Glutamatergic neuron (in vitro differentiated cells): Measurements from ENCODE around the gene THAP10. TPM values are rescaled to one million over a fixed set of nuclear protein-coding genes. Genes with fewer than 3 reads are reported as not detected.
A peak's percentile ranks its signal among the peaks of the same experiment; 100 is the strongest.

ENCODE experiments used
- DNase-seq: peaks from one replicate; pipeline ENCODE4 v3.0.0; 2022
- H3K27ac Mint-ChIP-seq: one replicate; pipeline ENCODE4 v1.8.0; 2020; ENCODE audit warnings: mild to moderate bottlenecking, mixed read lengths, inconsistent platforms; ENCODE audit not compliant: unreplicated experiment
- H3K27me3 Mint-ChIP-seq: one replicate; pipeline ENCODE4 v1.8.0; 2020; ENCODE audit warnings: mild to moderate bottlenecking, moderate library complexity, mixed read lengths, inconsistent platforms; ENCODE audit not compliant: unreplicated experiment
- H3K36me3 Mint-ChIP-seq: one replicate; pipeline ENCODE4 v1.8.0; 2020; ENCODE audit warnings: mild to moderate bottlenecking, mixed read lengths, inconsistent platforms; ENCODE audit not compliant: unreplicated experiment
- H3K4me1 Mint-ChIP-seq: one replicate; pipeline ENCODE4 v1.8.0; 2020; ENCODE audit warnings: mild to moderate bottlenecking, low read depth, mixed read lengths, inconsistent platforms; ENCODE audit not compliant: unreplicated experiment
- H3K4me3 Mint-ChIP-seq: one replicate; pipeline ENCODE4 v1.8.0; 2020; ENCODE audit warnings: mild to moderate bottlenecking, mixed read lengths, inconsistent platforms; ENCODE audit not compliant: unreplicated experiment
- H3K9me3 Mint-ChIP-seq: one replicate; pipeline ENCODE4 v1.8.0; 2020; ENCODE audit warnings: mild to moderate bottlenecking, moderate library complexity, mixed read lengths, inconsistent platforms; ENCODE audit not compliant: unreplicated experiment
- total RNA-seq: library from RNA; stranded (reverse); fragmentation: NEBNext Ultra II Directional; extraction: Animal tissue kit (Norgen Biotek cat#: 25700); gene quantifications from one replicate; pipeline ENCODE4 v1.2.1, GENCODE V29; 2021; ENCODE audit not compliant: unreplicated experiment
- TF ChIP-seq, protein P1 (sequence below): fragments of 200-600 bp; sonication (generic); IDR thresholded peaks from one replicate; pipeline ENCODE4 v1.5.0; 2021; ENCODE audit not compliant: partially characterized antibody, unreplicated experiment

The THAP10 gene
- total RNA-seq, 1 donor from 2014 or later, result 3.3 TPM

DNA sequence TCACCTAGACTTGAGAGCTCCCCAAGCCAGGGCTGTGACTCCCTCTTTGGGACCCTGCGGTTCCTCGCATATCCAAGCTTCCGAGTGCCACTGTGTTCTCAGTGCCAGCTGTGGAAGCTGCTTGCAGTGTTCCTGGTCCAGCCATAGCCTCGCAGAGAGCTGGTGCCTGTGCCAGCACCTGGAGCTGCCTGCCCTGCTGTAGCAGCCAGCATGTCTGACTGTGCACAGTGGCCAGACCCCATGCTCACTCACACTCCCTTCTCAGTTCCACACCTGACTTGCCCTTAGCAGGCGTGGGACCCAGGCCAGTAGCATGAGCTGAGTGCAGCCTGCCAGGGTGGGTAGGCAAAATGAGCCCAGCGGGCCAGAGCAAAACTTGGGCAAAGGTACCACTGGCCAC, 25.7 kb upstream of the THAP10 start:
- TF ChIP-seq, protein P1, sequence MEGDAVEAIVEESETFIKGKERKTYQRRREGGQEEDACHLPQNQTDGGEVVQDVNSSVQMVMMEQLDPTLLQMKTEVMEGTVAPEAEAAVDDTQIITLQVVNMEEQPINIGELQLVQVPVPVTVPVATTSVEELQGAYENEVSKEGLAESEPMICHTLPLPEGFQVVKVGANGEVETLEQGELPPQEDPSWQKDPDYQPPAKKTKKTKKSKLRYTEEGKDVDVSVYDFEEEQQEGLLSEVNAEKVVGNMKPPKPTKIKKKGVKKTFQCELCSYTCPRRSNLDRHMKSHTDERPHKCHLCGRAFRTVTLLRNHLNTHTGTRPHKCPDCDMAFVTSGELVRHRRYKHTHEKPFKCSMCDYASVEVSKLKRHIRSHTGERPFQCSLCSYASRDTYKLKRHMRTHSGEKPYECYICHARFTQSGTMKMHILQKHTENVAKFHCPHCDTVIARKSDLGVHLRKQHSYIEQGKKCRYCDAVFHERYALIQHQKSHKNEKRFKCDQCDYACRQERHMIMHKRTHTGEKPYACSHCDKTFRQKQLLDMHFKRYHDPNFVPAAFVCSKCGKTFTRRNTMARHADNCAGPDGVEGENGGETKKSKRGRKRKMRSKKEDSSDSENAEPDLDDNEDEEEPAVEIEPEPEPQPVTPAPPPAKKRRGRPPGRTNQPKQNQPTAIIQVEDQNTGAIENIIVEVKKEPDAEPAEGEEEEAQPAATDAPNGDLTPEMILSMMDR, result no peak
- no peak overlapping the region for H3K27ac Mint-ChIP-seq
- no peaks in the 10 kb centered on the region for H3K4me1 Mint-ChIP-seq

DNA sequence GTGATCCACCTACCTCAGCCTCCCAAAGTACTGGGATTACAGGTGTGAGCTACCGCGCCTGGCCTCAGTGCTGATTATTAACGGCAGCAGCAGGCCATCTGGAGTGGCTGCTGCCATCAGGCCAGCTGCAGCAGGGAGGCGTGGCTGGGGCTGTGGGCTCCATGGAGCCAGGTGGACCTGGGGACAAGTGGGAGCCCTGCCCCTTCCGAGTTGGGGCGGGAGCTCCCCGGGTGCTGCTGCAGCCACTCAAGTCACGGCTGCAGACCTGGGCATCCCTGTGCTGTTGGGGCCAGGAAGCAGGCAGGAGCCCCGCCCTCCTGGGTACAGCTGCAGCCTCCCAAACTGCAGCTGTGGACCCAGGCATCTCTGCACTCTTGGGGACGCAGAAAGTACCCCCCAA, 24.3 kb upstream of the THAP10 start:
- Mint-ChIP-seq H3K4me3 (no peak overlapping the region), H3K27ac (no peak overlapping the region), H3K9me3 (no peaks in the 10 kb centered on the region), H3K27me3 (no peaks in the 10 kb centered on the region), H3K36me3 (no peaks in the 10 kb centered on the region), H3K4me1 (no peaks in the 10 kb centered on the region)
- no peak for DNase-seq
- TF ChIP-seq, protein P1, result no peak

More for the DNA sequence above, 25.7 kb upstream of the THAP10 start:
- Mint-ChIP-seq H3K36me3 (no peaks in the 10 kb centered on the region), H3K4me3 (no peak overlapping the region), H3K27me3 (no peaks in the 10 kb centered on the region), H3K9me3 (no peaks in the 10 kb centered on the region)
- no peak for DNase-seq

GRCh38 chr15:70912187-70912586, 20.0 kb upstream of the THAP10 start:
- no peak overlapping the region for H3K27ac Mint-ChIP-seq
- no peak for DNase-seq
- TF ChIP-seq, protein P1, result no peak
- no peaks in the 10 kb centered on the region for H3K4me1 Mint-ChIP-seq
- H3K27me3 Mint-ChIP-seq, result no peaks in the 10 kb centered on the region
- H3K4me3 Mint-ChIP-seq, result no peak overlapping the region
- H3K36me3 Mint-ChIP-seq, result peaks cover 13% of the 10 kb centered on the region
- peaks cover 4% of the 10 kb centered on the region for H3K9me3 Mint-ChIP-seq

- Mint-ChIP-seq H3K36me3 (peaks cover 22% of the 10 kb centered on the region), H3K27ac (no peak overlapping the region), H3K27me3 (no peaks in the 10 kb centered on the region), H3K9me3 (peaks cover 4% of the 10 kb centered on the region), H3K4me1 (no peaks in the 10 kb centered on the region), H3K4me3 (no peak overlapping the region)
- TF ChIP-seq, protein P1, result no peak
- no peak for DNase-seq
These were observed 18.7 kb upstream of the THAP10 start for GRCh38 chr15:70910958-70911357.

DNA sequence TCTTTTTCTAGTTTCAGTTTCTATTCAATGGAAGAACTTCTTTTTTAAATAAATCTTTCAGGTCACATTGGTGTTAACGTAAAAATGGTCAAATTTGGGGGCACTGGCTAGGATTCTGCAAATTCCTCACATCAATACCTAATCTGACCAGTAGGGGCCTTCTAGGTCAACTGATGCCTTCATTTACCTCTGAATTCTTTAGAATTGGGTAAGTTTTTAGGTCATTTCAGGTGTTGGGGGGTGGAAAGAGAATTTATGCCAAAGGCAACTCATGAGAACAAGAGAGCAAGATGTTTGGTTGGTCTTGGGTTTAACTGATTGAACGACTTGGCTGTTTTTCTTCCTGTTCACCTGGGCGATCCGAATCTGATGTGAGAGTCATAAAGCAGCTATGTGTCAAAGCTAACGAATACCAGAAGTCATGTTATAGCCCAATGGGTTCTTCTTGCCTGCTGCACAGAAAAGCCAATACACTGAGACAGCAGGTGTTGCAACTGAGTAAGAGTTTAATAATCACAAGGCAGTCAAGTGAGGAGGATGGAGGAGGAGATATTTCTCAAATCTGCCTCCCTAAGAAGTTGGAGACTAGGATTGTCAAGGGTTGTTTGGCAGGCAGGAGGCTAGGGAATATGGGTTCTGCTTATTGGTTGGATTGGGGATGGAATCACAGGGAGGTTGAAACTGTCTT, 15.7 kb upstream of the THAP10 start:
- H3K4me3 Mint-ChIP-seq, result no peak overlapping the region
- H3K27ac Mint-ChIP-seq, result no peak overlapping the region
- TF ChIP-seq, protein P1, result peak; percentile 61
- peaks cover 22% of the 10 kb centered on the region for H3K36me3 Mint-ChIP-seq
- DNase-seq, result no peak
- H3K9me3 Mint-ChIP-seq, result peaks cover 4% of the 10 kb centered on the region
- no peaks in the 10 kb centered on the region for H3K4me1 Mint-ChIP-seq
- no peaks in the 10 kb centered on the region for H3K27me3 Mint-ChIP-seq
